Stimulated activated CD4-positive, alpha-beta T cell treated with anti-CD3 and anti-CD28 coated beads, Interleukin-15, amount 100 ng/mL, for 48 hours (primary cell): ENCODE measurements around the gene MYH6.
"Not testable (repeated sequence)": the region's sequence is repeated elsewhere in the genome, so short reads cannot be mapped to it uniquely, and the experiment has no call there.

Source experiments
- DNase-seq, 2 donors: peaks; one replicate each; pipeline ENCODE4 v3.0.0-alpha.2; 2020; ENCODE audit warnings: low read depth in 2 of 2

The MYH6 gene

DNA sequence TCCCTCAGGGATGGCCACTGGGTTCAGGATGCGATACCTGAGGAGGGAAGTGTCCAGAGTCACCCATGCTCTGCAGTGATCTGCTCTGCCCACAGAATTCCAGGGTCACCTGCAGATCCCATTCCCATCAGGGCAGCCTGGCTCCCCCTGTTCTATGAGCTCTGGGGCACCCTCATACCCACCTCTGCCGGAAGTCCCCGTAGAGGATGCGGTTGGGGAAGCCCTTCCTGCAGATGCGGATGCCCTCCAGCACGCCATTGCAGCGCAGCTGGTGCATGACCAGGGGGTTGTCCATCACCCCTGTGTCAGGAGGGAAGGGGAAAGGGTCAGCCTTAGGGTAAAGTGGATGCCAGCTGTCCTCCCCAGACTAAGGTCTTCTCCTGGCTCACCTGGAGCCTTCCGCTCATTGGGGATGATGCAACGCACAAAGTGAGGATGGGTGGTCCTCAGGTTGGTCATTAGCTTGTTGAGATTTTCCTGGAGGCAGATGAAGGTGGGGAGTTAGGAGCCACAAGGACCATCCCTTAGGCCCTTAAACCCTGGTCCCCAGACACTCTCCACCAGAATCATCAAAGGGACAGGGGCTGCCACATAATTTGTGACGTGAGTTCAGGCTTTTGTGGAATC lies 11.2 kb downstream of the MYH6 start:
- no peak for DNase-seq

DNA sequence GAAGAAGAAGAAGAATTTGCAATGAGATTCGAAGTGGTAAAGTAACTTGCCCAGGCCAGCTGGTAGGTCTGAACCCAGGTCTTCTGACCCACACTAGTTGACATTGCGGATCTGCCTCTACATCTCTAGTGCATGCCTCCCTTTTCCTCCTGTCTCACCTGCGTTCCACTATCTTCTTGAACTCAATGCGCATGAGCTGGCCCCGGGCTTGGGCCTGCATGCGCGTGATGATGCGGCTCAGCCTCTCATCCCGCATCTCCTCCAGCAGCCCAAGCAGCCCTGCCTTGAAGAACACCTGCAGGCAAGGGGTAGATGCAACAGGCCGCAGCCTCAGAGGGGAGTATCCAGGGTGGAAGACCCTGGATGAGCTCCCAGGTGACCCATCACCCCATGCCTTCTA lies 11.9 kb downstream of the MYH6 start:
- no peak for DNase-seq

DNA sequence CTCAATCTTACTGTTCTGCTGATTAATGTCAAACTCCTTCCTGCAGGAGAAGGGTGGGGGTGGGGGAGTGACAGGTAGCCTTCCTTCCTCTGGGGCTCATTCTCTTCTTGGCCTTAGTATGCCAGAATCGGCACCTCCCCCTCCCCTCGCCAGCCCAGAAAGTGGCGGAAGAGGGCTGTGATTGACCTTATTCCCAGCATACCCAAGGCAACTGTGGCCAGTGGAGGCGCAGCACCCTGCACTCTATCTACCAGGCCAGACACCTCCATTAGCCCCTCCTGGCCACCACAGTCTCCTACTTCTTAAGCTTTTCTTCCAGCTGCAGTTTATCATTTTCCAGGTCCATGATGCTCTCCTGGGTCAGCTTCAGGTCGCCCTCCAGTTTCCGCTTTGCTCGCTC lies 15.5 kb downstream of the MYH6 start:
- no peak for DNase-seq

DNA sequence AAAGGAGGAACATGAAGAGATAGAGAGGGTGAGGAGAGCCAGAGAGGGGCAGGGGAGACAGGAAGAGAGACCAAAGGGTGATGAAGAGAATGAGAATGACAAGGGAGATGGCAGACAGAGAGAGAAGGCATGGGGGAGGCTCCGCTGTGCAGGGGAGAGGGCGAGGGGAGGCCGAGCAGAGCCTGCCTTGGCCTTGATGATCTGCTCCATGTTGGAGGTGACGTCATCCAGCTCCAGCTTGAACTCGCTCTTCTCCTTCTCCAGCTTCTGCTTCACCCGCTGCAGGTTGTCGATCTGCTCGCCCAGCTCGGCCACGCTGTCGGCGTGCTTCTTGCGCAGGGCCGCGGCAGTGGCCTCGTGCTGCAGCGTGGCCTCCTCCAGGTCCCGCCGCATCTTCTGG lies 18.2 kb downstream of the MYH6 start:
- not testable (repeated sequence) for DNase-seq

DNA sequence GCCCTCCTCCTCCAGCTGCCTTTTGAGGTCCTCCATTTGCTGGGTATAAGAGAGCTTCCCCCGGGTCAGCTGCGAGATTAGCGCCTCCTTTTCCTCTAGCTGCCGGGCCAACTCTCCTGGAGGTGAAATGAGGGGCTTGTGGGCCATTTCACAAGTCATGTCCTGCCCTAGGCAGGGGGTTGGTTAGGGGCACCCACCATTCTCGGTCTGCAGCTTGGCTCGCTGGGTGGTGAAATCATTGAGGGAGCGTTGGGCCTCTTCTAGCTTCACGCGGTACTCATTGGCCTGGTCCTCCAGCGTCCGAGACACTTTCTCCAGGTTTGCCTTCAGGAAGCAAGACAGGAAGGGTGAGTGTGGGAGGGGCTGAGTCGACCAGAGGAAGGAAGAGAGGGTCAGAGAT lies 18.7 kb downstream of the MYH6 start:
- DNase-seq: no peak

DNA sequence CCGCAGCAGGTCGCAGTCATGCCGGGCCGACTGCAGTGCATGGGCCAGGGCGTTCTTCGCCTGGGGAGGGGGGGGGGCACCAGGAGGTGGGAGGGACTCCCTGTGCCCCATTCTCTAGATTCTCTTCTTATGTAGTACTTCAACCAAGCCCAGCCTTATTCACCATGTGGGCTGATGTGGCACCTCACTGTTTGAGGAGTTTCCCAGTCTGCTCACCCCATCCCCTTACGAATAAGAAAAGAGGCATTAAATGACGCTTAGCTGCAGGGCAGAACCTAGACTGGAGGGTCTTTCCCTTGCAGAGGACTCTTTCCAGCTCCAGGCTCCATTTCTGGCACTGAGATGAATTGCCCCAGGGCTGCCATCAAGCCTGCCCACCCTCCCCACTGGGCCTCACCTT lies 19.1 kb downstream of the MYH6 start:
- no peak for DNase-seq

DNA sequence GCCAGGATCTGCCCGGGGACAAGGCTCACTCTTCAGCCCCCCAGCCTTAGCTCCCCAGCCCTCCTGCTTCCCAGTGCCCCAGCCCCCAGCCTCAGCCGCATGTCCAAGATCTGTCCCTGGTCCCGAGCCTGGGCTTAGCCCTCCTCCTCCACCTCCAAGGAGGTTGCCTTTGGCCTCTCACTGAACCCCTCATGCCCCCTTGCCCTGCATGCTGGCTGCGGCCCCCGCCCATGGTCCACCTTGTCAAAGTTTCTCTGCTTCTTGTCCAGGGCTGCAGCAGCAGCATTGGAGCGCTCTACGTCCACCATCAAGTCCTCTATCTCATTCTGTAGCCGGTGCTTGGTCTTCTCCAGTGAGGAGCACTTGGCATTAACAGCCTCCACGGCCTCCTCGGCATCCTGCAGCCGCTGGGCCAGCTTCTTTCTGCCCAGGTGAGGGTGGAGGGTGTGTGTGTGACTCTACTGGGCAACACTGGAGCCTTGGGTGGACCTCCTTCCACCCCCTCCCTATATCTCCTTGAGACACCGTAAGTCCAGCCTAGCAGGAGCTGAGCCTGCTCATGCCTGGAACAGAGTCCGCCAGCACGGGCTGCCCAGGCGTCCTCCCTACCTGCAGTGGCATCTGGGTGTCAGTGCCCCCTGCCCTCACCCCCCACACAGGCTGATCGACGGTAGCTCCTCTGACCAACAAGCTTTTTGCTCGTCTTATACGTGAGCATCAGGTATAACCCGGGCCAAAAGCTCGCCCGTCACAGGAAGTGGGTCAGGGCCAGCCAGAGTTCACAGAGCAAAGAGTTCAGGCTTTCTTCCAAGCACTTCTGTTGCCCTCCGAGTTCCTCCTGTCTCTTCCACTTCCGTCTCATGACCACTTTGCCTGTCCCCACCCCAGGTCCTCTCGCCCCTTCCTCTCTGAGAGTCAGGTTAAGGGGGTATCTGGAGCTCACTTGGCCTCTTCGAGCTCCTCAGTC lies 19.9 kb downstream of the MYH6 start:
- DNase-seq: no peak

DNA sequence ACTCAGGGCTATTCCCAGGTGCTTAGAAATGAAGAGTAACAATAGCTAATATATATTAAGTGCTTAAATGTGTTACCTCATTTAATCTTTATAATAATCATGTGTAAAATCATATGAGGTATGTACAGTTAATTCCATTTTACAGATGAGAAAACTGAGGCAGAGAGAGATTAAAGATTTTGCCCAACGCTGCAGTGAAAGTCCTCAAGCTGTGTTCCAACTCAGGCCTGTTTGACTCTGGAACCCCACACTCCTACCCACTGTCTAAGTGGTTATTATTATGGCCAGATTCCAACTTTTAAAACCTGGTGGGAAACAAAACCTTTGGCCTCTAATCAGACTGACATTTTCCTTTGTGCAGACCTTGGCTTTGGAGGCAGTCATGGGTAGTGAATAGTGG lies 21.1 kb downstream of the MYH6 start:
- no peak for DNase-seq

DNA sequence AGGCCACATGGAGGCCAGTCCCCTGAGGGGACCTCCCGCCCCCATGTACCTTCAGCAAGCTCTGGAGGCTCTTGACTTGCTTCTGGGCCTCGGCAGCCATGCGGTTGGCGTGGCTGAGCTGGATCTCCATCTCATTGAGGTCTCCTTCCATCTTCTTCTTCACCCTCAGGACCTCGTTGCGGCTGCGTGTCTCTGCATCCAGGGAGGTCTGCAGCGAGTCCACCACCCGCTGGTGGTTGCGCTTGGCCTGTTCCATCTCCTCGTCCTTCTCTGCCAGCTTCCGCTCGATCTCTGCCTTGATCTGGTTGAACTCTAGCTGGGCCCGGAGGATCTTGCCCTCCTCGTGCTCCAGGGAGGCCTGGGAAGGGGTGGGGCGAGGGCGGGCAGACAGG lies 21.8 kb downstream of the MYH6 start:
- not testable (repeated sequence) for DNase-seq

DNA sequence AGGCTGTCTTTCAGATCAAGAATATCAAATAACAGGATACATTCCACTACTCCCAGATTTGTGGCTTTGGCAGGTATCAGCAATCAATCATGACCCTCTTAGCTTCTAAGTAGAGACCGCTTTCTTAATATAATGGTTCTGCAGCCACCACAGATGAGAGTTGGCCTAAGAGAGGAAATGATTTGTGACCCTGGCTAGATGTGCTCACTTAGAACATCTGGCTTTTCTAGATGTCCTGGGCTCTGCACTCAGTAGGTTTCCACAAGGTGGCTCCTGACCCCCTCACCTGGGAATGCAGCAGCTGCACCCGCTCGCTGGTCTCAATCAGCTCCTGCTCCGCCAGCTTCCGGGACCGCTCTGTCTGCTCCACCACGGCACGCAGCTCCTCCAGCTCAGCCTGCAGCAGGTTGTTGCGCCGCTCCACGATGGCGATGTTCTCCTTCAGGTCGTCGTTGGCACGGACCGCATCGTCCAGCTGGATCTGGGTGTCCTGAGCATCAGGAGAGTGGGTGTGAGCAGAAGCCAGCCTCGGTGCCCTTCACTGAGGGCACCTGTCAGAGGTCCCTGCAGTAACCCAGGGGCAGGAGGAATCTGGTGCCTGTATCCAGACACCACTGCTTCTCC lies 22.3 kb downstream of the MYH6 start:
- no peak for DNase-seq

DNA sequence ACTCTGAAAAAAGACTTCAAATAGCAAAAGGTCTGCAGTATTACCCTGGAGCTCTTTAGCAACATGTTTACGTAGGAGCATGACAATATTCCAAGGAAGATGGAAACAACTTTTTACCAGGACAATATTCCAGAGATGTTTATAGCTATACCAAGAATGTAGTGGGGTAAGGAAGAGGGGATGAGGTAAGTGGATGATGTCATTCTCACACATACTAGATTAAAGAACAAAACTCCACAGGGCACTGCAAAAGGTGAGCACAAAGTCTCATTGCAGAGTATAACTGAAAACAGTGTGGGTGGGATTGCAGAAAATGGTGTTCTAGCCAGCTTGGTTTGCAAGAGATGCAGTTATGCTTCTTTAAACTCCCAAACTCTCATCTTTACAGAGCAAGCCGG lies 22.8 kb downstream of the MYH6 start:
- no peak for DNase-seq

DNA sequence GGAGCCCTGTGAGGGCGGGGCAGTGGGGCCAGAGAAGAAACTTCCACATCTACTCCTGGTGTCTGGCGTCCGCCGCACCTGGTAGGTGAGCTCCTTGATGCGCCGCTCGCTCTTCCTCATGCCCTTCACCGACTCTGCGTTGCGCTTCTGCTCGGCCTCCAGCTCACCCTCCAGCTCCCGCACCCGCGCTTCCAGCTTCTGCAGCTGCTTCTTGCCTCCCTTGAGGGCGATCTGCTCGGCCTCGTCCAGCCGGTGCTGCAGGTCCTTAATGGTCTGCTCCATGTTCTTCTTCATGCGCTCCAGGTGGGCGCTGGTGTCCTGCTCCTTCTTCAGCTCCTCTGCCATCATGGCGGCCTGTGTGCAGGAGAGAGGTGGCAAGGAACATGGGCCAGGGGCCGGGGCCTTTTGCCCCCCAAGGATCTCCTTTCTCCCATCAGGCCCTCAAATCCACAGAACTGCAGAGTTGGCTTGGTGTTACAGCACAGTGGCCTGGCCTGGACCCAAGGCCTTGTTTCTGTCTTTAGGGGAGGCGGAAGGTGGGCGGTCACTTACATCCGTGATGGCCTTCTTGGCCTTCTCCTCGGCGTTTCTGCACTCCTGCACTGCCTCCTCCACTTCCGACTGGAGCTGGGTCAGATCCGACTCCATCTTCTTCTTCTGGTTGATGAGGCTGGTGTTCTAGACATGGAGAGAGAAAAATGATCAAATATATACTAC lies 23.6 kb downstream of the MYH6 start:
- DNase-seq: no peak

DNA sequence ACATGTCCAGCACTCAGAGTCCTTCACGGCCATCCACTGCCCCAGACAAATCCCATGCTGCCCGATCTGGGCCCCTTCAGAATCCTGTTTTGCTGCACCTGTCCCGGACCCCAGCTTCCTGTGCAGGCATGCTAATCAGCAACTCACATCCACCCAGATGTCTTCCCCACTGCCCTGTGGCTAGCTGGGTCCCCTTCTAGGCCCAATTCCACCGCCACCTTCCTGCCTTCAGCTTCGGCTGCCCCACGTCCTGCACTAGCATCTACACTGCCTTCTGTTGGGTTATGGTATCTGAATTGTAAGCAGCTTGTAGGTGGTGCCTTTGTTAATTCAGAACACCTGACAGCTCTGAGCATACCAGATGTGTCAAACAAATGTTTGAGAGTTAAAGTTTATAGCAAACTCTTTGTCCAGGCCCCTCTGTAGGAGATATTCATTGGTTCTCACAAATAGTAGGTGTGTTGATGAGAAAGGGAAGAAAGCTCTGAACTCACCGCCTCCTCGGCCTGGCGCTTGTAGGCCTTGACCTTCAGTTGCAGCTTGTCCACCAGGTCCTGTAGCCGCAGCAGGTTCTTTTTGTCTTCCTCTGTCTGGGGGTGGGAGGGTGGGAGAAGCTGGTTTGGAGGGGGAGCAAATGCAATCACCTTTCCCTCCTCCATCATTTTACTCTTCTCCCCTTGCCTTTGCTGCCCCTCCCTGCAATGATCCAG lies 25.2 kb downstream of the MYH6 start:
- no peak for DNase-seq

DNA sequence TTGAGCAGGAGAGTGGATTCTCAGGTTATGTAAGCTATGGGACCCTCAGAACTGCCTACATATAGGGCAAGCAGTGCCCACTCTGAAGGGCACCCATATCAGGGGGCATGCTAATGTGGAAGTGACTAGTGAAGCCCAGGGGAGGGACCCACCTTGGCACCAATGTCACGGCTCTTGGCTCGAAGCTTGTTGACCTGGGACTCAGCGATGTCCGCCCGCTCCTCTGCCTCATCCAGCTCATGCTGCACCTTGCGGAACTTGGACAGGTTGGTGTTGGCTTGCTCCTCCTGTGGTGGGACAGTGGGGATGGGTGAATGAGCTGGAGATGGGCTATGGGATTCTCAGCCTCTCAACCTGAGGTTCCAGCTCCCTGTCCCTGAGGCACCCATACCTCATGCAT lies 25.8 kb downstream of the MYH6 start:
- DNase-seq: no peak

DNA sequence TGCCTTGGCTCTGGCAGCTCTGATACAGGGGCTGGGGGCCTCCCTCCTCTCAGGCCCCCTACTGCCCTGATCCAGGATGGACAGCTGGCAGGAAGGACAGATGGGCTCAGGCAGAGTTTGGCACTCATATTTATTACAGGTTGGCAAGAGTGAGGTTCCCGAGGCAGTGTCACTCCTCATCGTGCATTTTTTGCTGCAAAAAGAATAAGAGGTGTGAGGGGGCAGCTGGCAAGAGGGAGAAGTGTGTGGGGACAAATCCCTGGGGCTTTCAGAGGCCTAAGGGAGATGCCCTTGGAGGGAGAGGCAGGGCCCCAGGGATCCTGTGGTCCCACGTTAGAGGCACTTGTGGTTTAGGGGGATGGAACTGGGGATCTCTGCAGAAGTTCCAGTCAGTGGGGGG lies 26.2 kb downstream of the MYH6 start:
- DNase-seq: no peak

DNA sequence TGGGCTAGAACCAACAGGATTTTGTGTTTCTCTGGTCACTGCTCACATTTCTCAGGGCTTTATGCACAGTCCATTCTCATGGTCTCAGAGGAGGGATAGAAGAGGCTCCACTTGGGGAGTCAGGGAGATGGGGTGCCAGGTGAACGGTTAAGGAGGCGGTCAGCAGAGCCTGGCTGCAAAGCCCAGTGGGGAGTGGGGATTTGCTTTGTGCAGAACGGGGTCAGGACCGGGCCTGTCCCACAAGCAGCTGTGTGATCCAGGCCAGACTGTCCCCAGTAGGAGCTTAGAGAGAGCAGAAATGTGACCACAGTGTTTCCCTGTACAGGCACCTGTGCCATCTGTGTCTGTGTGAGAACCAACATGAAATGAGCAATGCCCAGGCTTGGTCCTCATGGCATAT lies 27.1 kb downstream of the MYH6 start:
- DNase-seq: no peak

DNA sequence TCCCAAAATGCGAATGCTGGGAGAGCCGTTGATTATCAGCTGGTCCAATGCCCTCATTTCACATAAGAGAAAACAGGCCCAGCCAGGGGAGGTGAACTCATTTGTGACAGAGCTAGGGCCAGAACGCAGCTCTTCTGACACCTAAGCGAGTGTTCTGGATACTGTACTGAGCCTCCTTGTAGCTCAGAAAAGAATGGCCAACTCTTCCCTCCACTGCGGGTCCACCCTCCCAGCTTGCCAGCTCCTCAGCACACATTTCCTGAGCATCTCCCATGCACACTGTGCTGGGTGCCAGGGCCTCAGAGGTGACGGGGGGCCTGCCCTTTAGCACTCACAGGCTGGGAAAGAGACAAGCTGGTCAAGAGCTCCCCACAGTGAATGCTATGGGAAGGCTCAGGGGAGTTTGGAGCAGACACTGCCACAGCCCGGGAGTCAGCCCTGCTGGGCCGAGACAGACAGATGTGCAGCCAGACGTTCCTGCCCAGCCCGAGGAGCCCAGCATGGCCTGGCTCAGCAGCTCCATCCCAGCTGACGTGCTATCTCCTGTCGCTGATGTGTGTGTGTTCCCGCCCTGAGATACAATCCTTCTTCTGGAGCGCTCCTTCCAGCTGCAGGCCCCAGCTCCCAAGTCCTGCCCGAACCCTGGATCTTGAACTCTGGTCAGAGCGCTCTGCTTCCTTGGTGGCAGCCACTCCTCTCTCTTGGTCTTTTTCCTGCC lies 27.7 kb downstream of the MYH6 start:
- DNase-seq: no peak

DNA sequence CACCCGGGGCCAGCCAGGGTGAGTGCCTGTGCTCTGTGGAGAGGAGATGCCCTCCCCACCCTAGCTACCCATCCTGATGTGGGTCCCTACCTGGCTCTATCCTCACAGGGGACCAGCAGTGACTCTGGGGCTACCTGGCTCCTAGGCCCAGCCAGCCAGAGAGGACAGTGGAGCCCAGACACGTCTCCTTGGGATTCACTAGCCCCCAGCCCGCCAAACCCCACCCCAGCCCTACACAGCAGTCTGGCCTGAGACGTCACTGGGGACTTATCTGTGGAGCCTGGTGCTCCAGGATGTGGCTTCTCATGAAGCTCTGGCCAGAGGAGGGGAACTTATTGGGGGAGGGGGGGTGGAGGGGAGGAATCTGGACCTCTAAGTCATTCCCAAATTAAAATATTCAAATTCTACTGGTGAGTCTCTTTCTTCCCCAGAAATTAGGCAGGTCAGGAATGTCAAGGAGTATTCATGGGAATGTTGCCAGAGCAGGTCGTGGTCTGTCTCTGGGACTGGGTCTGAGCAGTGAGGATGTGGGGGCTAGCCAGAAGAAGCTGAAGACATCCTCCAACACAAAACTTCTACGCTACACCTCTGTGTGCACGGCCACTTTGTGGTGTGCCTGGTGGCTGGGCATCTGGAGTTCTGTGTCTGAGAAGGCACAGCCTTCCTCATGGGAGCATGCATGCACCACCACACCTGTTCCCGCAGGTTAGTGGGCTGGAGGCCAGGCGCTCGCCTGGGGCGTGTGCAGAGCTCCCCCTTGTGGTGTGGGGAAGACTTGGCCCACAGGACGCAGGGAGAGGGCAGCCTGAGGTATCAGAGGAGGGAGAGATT lies 28.5 kb downstream of the MYH6 start:
- peak; percentile 40 to 59 for DNase-seq

DNA sequence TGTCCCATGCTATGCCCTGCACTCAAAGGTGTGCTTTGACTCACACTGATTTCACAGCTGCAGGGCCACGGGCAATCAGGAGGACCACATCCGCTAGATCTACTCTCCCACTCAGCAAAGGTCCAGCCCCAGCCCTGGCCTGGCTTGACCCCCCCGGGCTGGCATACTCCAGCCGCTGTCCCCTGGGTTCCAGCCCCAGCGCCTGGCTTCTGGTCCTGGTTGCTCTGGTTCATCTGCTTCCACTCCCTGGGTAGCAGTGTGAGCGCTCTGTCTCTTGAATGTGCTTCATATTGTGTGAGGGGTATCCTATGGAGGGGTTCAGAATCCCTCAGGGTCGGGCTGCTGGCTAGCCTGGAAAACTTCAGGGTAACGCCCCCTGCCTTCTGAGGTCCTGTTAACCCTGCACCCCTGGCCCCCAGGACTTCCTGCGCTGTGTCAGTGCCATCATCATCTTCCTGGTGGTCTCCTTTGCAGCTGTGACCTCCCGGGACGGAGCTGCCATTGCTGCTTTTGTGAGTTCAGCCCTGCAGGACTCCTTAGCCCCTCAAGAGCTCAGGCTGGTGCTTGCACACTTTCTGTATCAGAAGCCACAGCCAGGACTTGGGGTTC lies 29.4 kb downstream of the MYH6 start:
- no peak for DNase-seq
